MCF 10A (cell line): ENCODE results near the gene PAPPA2. TPM values are rescaled to one million over a fixed set of nuclear protein-coding genes. Genes with fewer than 3 reads are reported as not detected.
A peak's percentile ranks its signal among the peaks of the same experiment; 100 is the strongest.

Experiments
- BruUV-seq: library from RNA; stranded (reverse); fragments of 400-500 nt; replicated peaks from 2 replicates; lab custom pipeline; 2021; lab: Mats Ljungman, UMichigan
- CTCF ChIA-PET: fragments of 300-600 bp; sonication (Branson Sonifier 250); formaldehyde crosslinking; extraction: SDS; loops from one replicate; lab custom pipeline; 2021; ENCODE audit warnings: antibody characterized with exemption, inconsistent platforms; lab: Yijun Ruan, JAX
- POLR2A ChIA-PET: fragments of 300-600, 350-650 bp; sonication (Branson Sonifier 250); formaldehyde crosslinking; extraction: SDS; loops from one replicate; lab custom pipeline; 2020; ENCODE audit warnings: antibody characterized with exemption, inconsistent platforms; lab: Yijun Ruan, JAX
- DNase-seq: peaks from one replicate; pipeline ENCODE4 v3.0.0-alpha.2; 2018; ENCODE audit not compliant: unreplicated experiment
- H3K27ac Mint-ChIP-seq: one replicate; pipeline ENCODE4 v1.8.0; 2022; ENCODE audit warnings: mild to moderate bottlenecking, low read depth, mixed read lengths; ENCODE audit not compliant: unreplicated experiment
- H3K27me3 Mint-ChIP-seq: one replicate; pipeline ENCODE4 v1.8.0; 2022; ENCODE audit warnings: mixed read lengths; ENCODE audit not compliant: insufficient read depth, unreplicated experiment
- H3K36me3 Mint-ChIP-seq: one replicate; pipeline ENCODE4 v1.8.0; 2022; ENCODE audit warnings: mild to moderate bottlenecking, moderate library complexity, mixed read lengths; ENCODE audit not compliant: insufficient read depth, unreplicated experiment
- H3K4me1 Mint-ChIP-seq: one replicate; pipeline ENCODE4 v1.8.0; 2022; ENCODE audit warnings: mixed read lengths; ENCODE audit not compliant: insufficient read depth, unreplicated experiment
- H3K4me3 Mint-ChIP-seq: one replicate; pipeline ENCODE4 v1.8.0; 2022; ENCODE audit warnings: mild to moderate bottlenecking, moderate library complexity, mixed read lengths; ENCODE audit not compliant: unreplicated experiment
- H3K9me3 Mint-ChIP-seq: one replicate; pipeline ENCODE4 v1.8.0; 2022; ENCODE audit warnings: mixed read lengths; ENCODE audit not compliant: unreplicated experiment
- intact Hi-C: fragments of 100-400 bp; cut with micrococcal nuclease; formaldehyde crosslinking; loops from 2 replicates; pipeline ENCODE4 v1.14.1; 2022
- total RNA-seq: library from RNA; stranded (reverse); gene quantifications from 2 replicates; pipeline ENCODE4 v1.2.3, GENCODE V29; 2022
- TF ChIP-seq, protein P1 (sequence below): fragments of 200-600 bp; IDR thresholded peaks from one replicate; pipeline ENCODE4 v1.8.0; 2022; ENCODE audit warnings: antibody characterized with exemption, mild to moderate bottlenecking; ENCODE audit not compliant: unreplicated experiment

PAPPA2 gene
- total RNA-seq, 1 experiment from 2014 or later, result 11.5 TPM

DNA sequence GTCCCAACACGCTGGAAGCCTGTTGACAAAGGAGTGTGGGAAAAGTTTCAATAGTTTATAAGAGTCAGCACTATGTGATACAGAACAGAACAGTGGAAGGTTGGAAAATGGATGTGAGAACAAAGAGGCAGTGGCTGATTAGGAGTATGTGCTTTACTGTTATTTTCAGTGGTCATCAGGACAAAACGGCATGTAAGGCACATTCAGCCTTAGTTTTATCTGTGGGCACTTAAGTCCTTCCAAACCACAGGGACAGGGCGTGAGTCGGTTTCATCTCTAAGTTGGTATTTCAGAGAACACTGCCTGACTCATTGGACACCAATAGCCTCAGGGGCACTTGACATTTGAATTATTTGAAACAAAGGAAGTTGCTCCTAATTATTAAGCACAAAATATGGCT, 394.7 kb downstream of the PAPPA2 start:
- peak; percentile 62 for DNase-seq
- CTCF ChIA-PET, result interaction anchor here (0.7 kb wide), 1 partner anchor 17 kb away, joined by 3 read pairs; no protein-coding TSS in a partner anchor
- Mint-ChIP-seq H3K4me1 (peaks cover 23% of the 10 kb centered on the region), H3K9me3 (no peaks in the 10 kb centered on the region), H3K27me3 (no peaks in the 10 kb centered on the region), H3K36me3 (no peaks in the 10 kb centered on the region), H3K27ac (peak overlapping the region; percentile 71), H3K4me3 (peak overlapping the region; percentile 46)
- BruUV-seq, result no TSS peak
- TF ChIP-seq, protein P1, sequence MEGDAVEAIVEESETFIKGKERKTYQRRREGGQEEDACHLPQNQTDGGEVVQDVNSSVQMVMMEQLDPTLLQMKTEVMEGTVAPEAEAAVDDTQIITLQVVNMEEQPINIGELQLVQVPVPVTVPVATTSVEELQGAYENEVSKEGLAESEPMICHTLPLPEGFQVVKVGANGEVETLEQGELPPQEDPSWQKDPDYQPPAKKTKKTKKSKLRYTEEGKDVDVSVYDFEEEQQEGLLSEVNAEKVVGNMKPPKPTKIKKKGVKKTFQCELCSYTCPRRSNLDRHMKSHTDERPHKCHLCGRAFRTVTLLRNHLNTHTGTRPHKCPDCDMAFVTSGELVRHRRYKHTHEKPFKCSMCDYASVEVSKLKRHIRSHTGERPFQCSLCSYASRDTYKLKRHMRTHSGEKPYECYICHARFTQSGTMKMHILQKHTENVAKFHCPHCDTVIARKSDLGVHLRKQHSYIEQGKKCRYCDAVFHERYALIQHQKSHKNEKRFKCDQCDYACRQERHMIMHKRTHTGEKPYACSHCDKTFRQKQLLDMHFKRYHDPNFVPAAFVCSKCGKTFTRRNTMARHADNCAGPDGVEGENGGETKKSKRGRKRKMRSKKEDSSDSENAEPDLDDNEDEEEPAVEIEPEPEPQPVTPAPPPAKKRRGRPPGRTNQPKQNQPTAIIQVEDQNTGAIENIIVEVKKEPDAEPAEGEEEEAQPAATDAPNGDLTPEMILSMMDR, result no peak
- POLR2A ChIA-PET, result no interaction called here
- intact Hi-C loops, result no loop called here

DNA sequence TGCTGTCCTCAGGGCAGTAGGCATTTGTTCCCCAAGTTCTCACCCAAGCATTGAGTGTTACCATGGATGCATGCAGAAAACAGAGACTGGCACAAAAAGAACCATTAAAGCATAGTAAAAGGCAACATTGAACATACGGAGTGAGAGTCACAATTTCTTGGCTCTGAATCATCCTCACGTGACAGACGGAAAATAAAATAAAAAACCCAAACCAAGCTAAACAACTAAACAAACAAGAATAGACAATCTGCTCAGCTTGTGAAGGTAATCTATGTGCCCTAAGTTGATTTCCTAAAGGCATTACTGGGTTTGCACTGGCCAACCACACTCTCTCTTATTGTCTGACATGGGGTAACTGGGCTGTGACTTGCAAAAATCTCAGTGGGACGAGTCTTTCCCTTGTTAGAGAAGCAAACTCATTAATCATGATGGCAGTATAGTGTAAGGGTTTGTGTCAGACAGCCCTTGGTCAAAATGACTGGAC, 395.5 kb downstream of the PAPPA2 start:
- BruUV-seq, result no TSS peak
- intact Hi-C loops, result no loop called here
- peak; percentile 12 for DNase-seq
- Mint-ChIP-seq H3K27ac (peak overlapping the region; percentile 71), H3K4me3 (no peak overlapping the region), H3K36me3 (no peaks in the 10 kb centered on the region), H3K4me1 (peaks cover 23% of the 10 kb centered on the region), H3K27me3 (no peaks in the 10 kb centered on the region), H3K9me3 (no peaks in the 10 kb centered on the region)
- POLR2A ChIA-PET, result no interaction called here
- TF ChIP-seq, protein P1, result no peak
- CTCF ChIA-PET, result interaction anchor here (0.7 to 1.0 kb wide), 4 partner anchors 14 to 323 kb away, joined by 3 to 4 read pairs (median 3); no protein-coding TSS in a partner anchor

DNA sequence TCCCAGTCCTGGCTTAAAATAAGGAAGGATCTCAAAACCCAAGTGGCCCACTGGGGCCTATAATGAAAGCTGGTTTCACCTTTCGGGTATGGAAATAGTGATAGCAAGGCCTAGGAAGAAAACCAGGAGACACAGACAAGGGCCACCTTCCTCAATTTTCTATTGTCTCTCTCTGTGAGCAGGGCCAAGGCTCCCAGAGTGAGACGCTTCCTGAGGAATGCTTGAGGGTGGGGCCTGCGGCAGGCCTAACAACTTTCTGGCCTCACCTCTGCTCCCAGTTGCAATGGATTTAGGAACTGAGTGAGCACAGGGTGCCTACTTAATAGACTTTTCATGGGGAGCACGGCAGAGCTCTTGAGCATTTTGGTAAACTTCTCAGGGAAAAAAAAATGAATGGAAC, 400.6 kb downstream of the PAPPA2 start:
- no peaks in the 10 kb centered on the region for H3K36me3 Mint-ChIP-seq
- no peaks in the 10 kb centered on the region for H3K27me3 Mint-ChIP-seq
- no peak overlapping the region for H3K27ac Mint-ChIP-seq
- intact Hi-C loops, result no loop called here
- peaks cover 7% of the 10 kb centered on the region for H3K9me3 Mint-ChIP-seq
- TF ChIP-seq, protein P1, result no peak
- ChIA-PET CTCF (interaction anchor here (0.6 to 6.2 kb wide), 5 partner anchors 17 to 1083 kb away, joined by 3 to 25 read pairs (median 4); no protein-coding TSS in a partner anchor), POLR2A (no interaction called here)
- no TSS peak for BruUV-seq
- H3K4me3 Mint-ChIP-seq, result no peak overlapping the region
- peaks cover 19% of the 10 kb centered on the region for H3K4me1 Mint-ChIP-seq
- DNase-seq, result peak; percentile 8

DNA sequence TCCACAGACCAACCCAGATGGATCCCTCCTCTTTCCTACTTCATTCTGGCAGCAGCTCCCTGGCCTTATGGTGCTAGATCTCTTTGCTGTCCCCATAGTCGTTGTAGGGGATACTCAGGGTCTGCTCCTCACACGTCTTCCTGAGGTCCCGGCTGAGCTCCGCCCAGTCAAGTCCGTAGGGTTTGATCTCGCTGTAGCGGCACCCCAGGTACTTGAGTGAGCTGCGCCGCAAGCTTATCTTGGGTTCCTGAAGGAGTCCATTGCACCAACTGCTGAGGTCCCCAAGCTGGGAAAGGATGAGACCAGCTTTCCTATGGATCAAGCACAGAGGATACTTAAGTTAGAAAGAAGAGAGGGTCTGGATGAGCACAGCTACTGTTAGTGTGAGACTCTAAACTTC, 401.2 kb downstream of the PAPPA2 start:
- peaks cover 14% of the 10 kb centered on the region for H3K4me1 Mint-ChIP-seq
- no peak for DNase-seq
- no peaks in the 10 kb centered on the region for H3K27me3 Mint-ChIP-seq
- ChIA-PET CTCF (interaction anchor here (1.3 to 6.2 kb wide), 4 partner anchors 17 to 1082 kb away, joined by 3 to 25 read pairs (median 5); no protein-coding TSS in a partner anchor), POLR2A (no interaction called here)
- no peak overlapping the region for H3K27ac Mint-ChIP-seq
- intact Hi-C loops, result no loop called here
- no peaks in the 10 kb centered on the region for H3K36me3 Mint-ChIP-seq
- no TSS peak for BruUV-seq
- TF ChIP-seq, protein P1, result no peak
- H3K9me3 Mint-ChIP-seq, result peaks cover 7% of the 10 kb centered on the region
- no peak overlapping the region for H3K4me3 Mint-ChIP-seq
